Mammary epithelial cell (primary cell): Measurements from ENCODE around the gene GFM1.

Experiments
- EZH2 ChIP-seq: IDR thresholded peaks from 2 replicates; pipeline ENCODE4 v1.6.1; 2012; ENCODE audit warnings: low read length, inconsistent platforms, borderline replicate concordance
- TF ChIP-seq, protein P1 (sequence below), 2 donors: IDR thresholded peaks in 1 of 2; conservative IDR thresholded peaks in 1 of 2; 2 replicates each; pipeline ENCODE4 v1.5.1; 2011 to 2012; ENCODE audit warnings: inconsistent platforms in 2 of 2, low read length in 2 of 2, mild to moderate bottlenecking in 2 of 2, control low read depth in 1 of 2, low read depth in 1 of 2; ENCODE audit not compliant: insufficient read depth in 1 of 2; ENCODE audit errors: extremely low read depth in 1 of 2

- TF ChIP-seq, protein P1, sequence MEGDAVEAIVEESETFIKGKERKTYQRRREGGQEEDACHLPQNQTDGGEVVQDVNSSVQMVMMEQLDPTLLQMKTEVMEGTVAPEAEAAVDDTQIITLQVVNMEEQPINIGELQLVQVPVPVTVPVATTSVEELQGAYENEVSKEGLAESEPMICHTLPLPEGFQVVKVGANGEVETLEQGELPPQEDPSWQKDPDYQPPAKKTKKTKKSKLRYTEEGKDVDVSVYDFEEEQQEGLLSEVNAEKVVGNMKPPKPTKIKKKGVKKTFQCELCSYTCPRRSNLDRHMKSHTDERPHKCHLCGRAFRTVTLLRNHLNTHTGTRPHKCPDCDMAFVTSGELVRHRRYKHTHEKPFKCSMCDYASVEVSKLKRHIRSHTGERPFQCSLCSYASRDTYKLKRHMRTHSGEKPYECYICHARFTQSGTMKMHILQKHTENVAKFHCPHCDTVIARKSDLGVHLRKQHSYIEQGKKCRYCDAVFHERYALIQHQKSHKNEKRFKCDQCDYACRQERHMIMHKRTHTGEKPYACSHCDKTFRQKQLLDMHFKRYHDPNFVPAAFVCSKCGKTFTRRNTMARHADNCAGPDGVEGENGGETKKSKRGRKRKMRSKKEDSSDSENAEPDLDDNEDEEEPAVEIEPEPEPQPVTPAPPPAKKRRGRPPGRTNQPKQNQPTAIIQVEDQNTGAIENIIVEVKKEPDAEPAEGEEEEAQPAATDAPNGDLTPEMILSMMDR (conservative IDR thresholded peaks at IDR 0.05 in 1 of 2, IDR thresholded peaks at IDR 0.05 in 1 of 2; ENCODE audit: extremely low read depth in 1 of 2, insufficient read depth in 1 of 2, low read depth in 1 of 2, low read length in 2 of 2): peak; percentile 70 to 79
- no peak for TF ChIP-seq EZH2
These were observed 15.3 kb downstream of the GFM1 start for GRCh38 chr3:158659454-158660237.
